CD4-positive, CD25-positive, alpha-beta regulatory T cell (primary cell): ENCODE results near the gene AZU1. TPM values are rescaled to one million over a fixed set of nuclear protein-coding genes. Genes with fewer than 3 reads are reported as not detected.

Experiments
- ATAC-seq, 2 donors: fragments of 150-1000 bp; cut with Tn5 transposase; one replicate each; pipeline ENCODE4 v1.10.0; 2021; ENCODE audit warnings: low read depth in 2 of 2, moderate number of reproducible peaks in 2 of 2, moderate library complexity in 1 of 2
- DNase-seq, 3 donors: peaks; one replicate each; pipeline versions ENCODE4 v3.0.0 to v3.0.0-alpha.2; 2012 to 2022; ENCODE audit warnings: mixed read lengths in 1 of 3
- H3K27ac ChIP-seq: one replicate; pipeline ENCODE4 v1.7.0; 2013; ENCODE audit warnings: mild to moderate bottlenecking, low read length; ENCODE audit not compliant: insufficient read depth, poor library complexity, severe bottlenecking
- H3K27me3 ChIP-seq: one replicate; pipeline ENCODE4 v1.7.0; 2013; ENCODE audit warnings: low read length; ENCODE audit not compliant: control insufficient read depth, insufficient read depth
- H3K36me3 ChIP-seq: one replicate; pipeline ENCODE4 v1.7.0; 2013; ENCODE audit warnings: mild to moderate bottlenecking, low read length, moderate library complexity; ENCODE audit not compliant: control insufficient read depth, insufficient read depth
- H3K4me1 ChIP-seq: 2 replicates; pipeline ENCODE4 v1.7.0; 2013; ENCODE audit warnings: mild to moderate bottlenecking, low read length; ENCODE audit not compliant: insufficient read depth, control insufficient read depth, poor library complexity, severe bottlenecking
- H3K4me3 ChIP-seq: one replicate; pipeline ENCODE4 v1.7.0; 2013; ENCODE audit warnings: low read depth, mild to moderate bottlenecking, low read length, moderate library complexity
- H3K9me3 ChIP-seq, 2 experiments: 1 replicate in 1 of 2; 2 replicates in 1 of 2; pipeline ENCODE4 v1.7.0; 2013; ENCODE audit warnings: low read length in 2 of 2, mild to moderate bottlenecking in 1 of 2, moderate library complexity in 1 of 2; ENCODE audit not compliant: control insufficient read depth in 2 of 2
- H3K27ac Mint-ChIP-seq, 3 donors: one replicate each; pipeline ENCODE4 v1.8.0; 2020 to 2022; ENCODE audit warnings: mild to moderate bottlenecking in 3 of 3, mixed read lengths in 3 of 3, moderate library complexity in 2 of 3
- H3K27me3 Mint-ChIP-seq: one replicate; pipeline ENCODE4 v1.8.0; 2022; ENCODE audit warnings: mild to moderate bottlenecking, mixed read lengths
- H3K36me3 Mint-ChIP-seq: one replicate; pipeline ENCODE4 v1.8.0; 2020; ENCODE audit warnings: mixed read lengths
- H3K4me1 Mint-ChIP-seq, 4 donors: one replicate each; pipeline ENCODE4 v1.8.0; 2020 to 2022; ENCODE audit warnings: mixed read lengths in 4 of 4, mild to moderate bottlenecking in 1 of 4
- H3K4me3 Mint-ChIP-seq, 4 donors: one replicate each; pipeline ENCODE4 v1.8.0; 2020 to 2022; ENCODE audit warnings: mild to moderate bottlenecking in 4 of 4, mixed read lengths in 4 of 4, moderate library complexity in 3 of 4
- H3K9me3 Mint-ChIP-seq, 7 donors: one replicate each; pipeline ENCODE4 v1.8.0; 2020 to 2022; ENCODE audit warnings: mixed read lengths in 7 of 7, mild to moderate bottlenecking in 3 of 7, moderate library complexity in 2 of 7
- polyA plus RNA-seq, 4 donors: library from polyadenylated mRNA; unstranded; fragments of 300-500 nt; fragmentation: Illumina TruSeq; gene quantifications; one replicate each; pipeline ENCODE4 v1.2.3, GENCODE V29; 2021
- total RNA-seq: library from RNA; stranded (reverse); gene quantifications from one replicate; pipeline ENCODE4 v1.2.3, GENCODE V29; 2022

The AZU1 gene
- total and polyA plus RNA-seq, 5 donors from 2014 or later = 0.59 TPM; not detected in 4

DNA sequence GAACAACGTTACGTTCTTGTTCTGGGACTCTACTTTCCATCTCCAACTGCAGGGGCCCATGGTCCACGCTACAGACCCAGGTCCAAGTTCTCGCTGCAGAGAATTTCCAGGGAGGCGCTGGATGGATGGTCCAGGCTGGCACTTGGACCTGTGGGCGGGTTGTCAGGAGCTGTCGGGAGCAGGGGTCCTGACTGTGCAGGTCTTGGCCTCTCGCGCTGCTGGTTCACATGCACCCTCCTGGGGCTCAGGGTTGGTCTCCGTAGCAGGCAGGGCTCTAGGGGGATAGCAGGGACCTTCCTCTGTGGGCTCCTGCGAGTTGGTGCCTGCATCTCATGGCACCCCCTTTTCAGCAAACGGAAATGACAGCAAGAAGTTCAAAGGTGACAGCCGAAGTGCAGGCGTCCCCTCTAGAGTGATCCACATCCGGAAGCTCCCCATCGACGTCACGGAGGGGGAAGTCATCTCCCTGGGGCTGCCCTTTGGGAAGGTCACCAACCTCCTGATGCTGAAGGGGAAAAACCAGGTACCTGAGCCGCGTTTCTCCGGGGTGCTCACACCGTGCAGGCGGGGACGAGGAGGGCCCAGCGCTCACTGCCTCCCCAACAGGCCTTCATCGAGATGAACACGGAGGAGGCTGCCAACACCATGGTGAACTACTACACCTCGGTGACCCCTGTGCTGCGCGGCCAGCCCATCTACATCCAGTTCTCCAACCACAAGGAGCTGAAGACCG is 23.8 kb upstream of the AZU1 start:
- peaks cover 49% of the 10 kb centered on the region for H3K4me1 ChIP-seq
- no peak for ATAC-seq
- peak overlapping the region in 3 of 4 donors; percentile 27 to 41 (median 33) for H3K4me3 Mint-ChIP-seq
- peaks cover 27% of the 10 kb centered on the region for H3K36me3 Mint-ChIP-seq
- H3K4me3 ChIP-seq = no peak overlapping the region
- H3K27me3 ChIP-seq = no peaks in the 10 kb centered on the region
- no peaks in the 10 kb centered on the region for H3K9me3 ChIP-seq
- DNase-seq = no peak
- peak overlapping the region in 1 of 3 donors; percentile 20 for H3K27ac Mint-ChIP-seq
- peaks cover 0 to 2% (median 0%) of the 10 kb centered on the region in 7 donors for H3K9me3 Mint-ChIP-seq
- no peak overlapping the region for H3K27ac ChIP-seq
- H3K4me1 Mint-ChIP-seq = peaks cover 0 to 63% (median 21%) of the 10 kb centered on the region in 4 donors
- H3K27me3 Mint-ChIP-seq = no peaks in the 10 kb centered on the region
- peaks cover 51% of the 10 kb centered on the region for H3K36me3 ChIP-seq

DNA sequence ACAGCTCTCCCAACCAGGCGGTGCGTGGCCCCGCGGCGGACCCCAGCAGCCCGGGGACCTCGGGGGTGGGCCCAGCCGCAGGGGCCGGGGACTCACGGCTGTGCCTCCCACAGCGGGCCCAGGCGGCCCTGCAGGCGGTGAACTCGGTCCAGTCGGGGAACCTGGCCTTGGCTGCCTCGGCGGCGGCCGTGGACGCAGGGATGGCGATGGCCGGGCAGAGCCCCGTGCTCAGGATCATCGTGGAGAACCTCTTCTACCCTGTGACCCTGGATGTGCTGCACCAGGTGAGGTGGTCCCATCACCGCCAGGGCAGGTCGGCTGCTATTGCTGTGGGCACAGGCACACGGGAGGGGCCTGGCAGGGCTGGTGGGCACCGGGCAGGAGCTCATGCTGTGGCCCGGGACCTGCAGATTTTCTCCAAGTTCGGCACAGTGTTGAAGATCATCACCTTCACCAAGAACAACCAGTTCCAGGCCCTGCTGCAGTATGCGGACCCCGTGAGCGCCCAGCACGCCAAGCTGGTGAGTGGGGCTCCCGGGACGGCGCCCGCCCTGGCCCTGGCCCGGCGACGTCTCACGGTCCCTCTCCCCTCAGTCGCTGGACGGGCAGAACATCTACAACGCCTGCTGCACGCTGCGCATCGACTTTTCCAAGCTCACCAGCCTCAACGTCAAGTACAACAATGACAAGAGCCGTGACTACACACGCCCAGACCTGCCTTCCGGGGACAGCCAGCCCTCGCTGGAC is 23.0 kb upstream of the AZU1 start:
- ATAC-seq (no peak), DNase-seq (no peak)
- H3K4me1 Mint-ChIP-seq = peaks cover 0 to 56% (median 19%) of the 10 kb centered on the region in 4 donors
- peaks cover 0 to 2% (median 0%) of the 10 kb centered on the region in 7 donors for H3K9me3 Mint-ChIP-seq
- Histone ChIP-seq H3K4me3 (no peak overlapping the region), H3K9me3 (no peaks in the 10 kb centered on the region), H3K4me1 (peaks cover 42% of the 10 kb centered on the region), H3K27ac (no peak overlapping the region), H3K36me3 (peaks cover 59% of the 10 kb centered on the region), H3K27me3 (no peaks in the 10 kb centered on the region)
- peaks cover 23% of the 10 kb centered on the region for H3K36me3 Mint-ChIP-seq
- H3K4me3 Mint-ChIP-seq = peak overlapping the region in 1 of 4 donors; percentile 71
- H3K27me3 Mint-ChIP-seq = no peaks in the 10 kb centered on the region
- no peak overlapping the region for H3K27ac Mint-ChIP-seq

DNA sequence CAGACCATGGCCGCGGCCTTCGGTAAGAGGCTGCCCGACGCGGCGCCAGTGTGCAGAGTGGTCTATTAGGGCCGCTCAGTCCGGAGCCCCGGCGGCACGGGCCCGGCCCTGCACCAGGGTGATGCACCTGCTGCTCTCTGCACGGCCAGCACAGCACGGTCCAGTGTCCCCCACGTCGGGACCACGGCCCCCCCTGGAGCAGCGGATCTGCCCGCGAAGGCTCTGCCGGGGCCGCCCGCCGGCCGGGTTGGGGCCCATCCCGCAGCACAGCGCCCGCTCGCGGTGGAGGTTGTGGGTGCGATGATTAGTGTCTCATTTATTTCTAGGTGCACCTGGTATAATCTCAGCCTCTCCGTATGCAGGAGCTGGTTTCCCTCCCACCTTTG is 22.5 kb upstream of the AZU1 start:
- Histone ChIP-seq H3K27ac (no peak overlapping the region), H3K27me3 (no peaks in the 10 kb centered on the region), H3K9me3 (no peaks in the 10 kb centered on the region), H3K4me3 (no peak overlapping the region), H3K36me3 (peaks cover 62% of the 10 kb centered on the region), H3K4me1 (peaks cover 36% of the 10 kb centered on the region)
- peak overlapping the region in 1 of 4 donors; percentile 71 for H3K4me3 Mint-ChIP-seq
- H3K27me3 Mint-ChIP-seq = no peaks in the 10 kb centered on the region
- peaks cover 0 to 51% (median 16%) of the 10 kb centered on the region in 4 donors for H3K4me1 Mint-ChIP-seq
- no peak for ATAC-seq
- peaks cover 20% of the 10 kb centered on the region for H3K36me3 Mint-ChIP-seq
- no peak overlapping the region for H3K27ac Mint-ChIP-seq
- no peak for DNase-seq
- H3K9me3 Mint-ChIP-seq = peaks cover 0 to 2% (median 0%) of the 10 kb centered on the region in 7 donors

DNA sequence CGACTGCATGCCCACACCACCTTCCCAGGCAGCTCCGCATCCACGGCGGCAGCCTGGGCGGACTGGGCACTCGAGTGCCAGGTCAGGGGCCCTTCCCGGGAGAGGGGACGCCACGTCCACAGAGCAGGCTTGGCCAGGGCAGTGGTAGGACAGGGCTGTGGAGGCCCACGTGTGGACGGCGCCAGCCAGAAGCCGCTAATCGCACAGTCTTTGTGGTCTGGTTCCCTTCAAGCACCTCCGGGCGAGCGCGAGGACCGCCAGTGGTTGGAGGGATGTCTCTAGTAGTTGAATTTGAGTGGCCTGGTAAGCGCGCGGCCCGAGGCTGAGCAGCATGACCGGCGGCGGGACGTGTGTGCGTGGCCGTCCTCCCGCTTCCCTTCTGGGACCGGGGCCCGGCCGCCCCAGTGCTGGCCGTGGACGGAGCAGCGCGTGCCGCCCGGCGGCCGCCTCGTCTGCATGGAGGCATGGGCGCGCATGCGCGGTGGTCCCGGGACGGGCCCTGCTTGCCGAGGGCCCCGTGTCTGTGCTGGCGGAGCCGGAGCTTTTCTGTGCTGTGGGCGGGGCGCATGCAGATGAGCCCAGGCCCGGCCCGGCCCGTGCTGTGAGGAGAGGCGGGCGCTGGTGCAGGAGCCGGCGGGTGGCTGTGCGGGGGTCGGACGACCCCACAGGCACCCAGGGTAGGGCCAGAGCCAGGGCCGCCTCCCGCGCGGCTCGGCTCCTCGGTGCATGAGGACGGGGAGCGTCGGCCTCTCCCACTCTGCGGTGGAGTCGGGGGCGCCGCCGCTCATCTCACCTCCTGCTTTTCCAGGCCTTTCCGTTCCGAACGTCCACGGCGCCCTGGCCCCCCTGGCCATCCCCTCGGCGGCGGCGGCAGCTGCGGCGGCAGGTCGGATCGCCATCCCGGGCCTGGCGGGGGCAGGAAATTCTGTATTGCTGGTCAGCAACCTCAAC is 21.8 kb upstream of the AZU1 start:
- peaks cover 29% of the 10 kb centered on the region for H3K4me1 ChIP-seq

DNA sequence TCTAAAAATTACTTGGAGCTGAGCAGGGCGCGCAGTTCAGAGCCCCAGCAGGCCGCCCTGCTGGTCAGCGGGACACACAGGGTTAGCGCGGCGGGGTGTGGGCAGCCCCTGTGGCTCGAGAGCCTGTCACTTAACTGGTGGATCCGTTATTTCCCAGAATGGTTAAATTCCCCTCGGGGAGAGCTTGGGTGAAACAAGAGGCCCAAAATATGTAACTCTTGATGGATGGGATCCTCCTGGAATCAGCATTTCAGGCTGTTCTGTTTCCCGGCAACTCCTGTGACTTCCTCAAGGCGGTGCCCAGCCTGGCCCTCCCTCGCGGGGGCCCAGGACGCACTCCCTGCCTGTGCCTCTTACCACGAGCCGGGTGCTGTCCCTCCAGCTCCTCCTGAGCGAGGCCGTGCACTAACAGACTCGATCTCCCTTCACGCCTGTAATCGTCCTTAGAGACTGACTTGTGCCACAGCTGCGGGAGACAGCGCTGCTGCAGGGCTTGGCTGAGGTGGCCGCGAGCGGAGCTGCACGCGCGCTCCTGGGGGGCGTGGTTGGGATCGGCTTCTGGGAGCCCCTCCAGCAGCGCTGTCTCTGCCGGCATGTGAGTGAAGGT is 20.7 kb upstream of the AZU1 start:
- ATAC-seq (no peak), DNase-seq (no peak)
- Mint-ChIP-seq H3K4me1 (peaks cover 0 to 34% (median 8%) of the 10 kb centered on the region in 4 donors), H3K9me3 (peaks cover 0 to 2% (median 0%) of the 10 kb centered on the region in 7 donors), H3K27me3 (no peaks in the 10 kb centered on the region), H3K36me3 (peaks cover 14% of the 10 kb centered on the region), H3K27ac (no peak overlapping the region), H3K4me3 (peak overlapping the region in 1 of 4 donors; percentile 44)
- no peaks in the 10 kb centered on the region for H3K27me3 ChIP-seq
- H3K4me3 ChIP-seq = no peak overlapping the region
- H3K27ac ChIP-seq = no peak overlapping the region
- peaks cover 19% of the 10 kb centered on the region for H3K4me1 ChIP-seq
- peaks cover 77% of the 10 kb centered on the region for H3K36me3 ChIP-seq
- H3K9me3 ChIP-seq = no peaks in the 10 kb centered on the region

More for the DNA sequence above, 21.8 kb upstream of the AZU1 start:
- no peak overlapping the region for H3K27ac Mint-ChIP-seq
- peaks cover 0 to 2% (median 0%) of the 10 kb centered on the region in 7 donors for H3K9me3 Mint-ChIP-seq
- H3K4me1 Mint-ChIP-seq = peaks cover 0 to 44% (median 11%) of the 10 kb centered on the region in 4 donors
- no peak overlapping the region for H3K4me3 Mint-ChIP-seq
- Histone ChIP-seq H3K36me3 (peaks cover 67% of the 10 kb centered on the region), H3K9me3 (no peaks in the 10 kb centered on the region), H3K27me3 (no peaks in the 10 kb centered on the region), H3K27ac (no peak overlapping the region), H3K4me3 (no peak overlapping the region)
- peaks cover 14% of the 10 kb centered on the region for H3K36me3 Mint-ChIP-seq
- DNase-seq (no peak), ATAC-seq (no peak)
- no peaks in the 10 kb centered on the region for H3K27me3 Mint-ChIP-seq

DNA sequence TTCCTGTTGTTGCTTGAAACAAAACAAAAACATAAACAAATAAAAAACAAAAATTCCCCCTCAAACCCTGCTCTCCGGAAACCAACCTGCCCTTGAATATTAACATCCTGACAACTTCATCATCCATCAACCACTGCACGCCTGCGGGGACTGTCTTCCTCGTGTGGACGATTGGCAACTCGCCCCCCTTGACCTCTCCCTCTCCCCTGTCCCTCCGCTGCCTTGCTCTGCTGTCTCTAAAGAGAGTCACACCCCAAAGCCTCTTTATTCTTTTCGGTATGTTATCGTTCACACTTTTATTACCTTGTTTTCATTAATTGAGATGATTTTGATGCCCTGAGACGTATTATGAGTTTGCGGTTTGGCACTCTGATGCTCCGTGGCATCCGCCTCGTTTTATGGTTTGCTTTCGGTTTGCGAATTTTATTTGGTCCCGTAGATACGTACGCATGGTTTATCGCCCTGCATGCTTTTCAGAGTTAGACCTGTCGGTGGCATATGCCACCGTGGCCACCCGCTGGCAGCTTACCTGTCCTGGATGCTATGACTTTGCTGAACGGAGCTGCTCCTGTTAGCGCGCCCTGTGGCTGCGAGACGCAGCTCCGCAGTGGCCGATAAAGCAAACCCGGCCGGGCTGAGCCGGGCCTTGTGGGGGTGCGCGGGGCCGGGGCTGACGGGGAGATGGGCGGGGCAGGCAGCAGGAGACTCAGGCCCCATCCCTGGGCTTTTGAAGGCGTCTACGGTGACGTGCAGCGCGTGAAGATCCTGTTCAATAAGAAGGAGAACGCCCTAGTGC is 19.8 kb upstream of the AZU1 start:
- no peaks in the 10 kb centered on the region for H3K27me3 ChIP-seq
- Mint-ChIP-seq H3K27ac (peak overlapping the region in 1 of 3 donors; percentile 26), H3K9me3 (peaks cover 0 to 2% (median 0%) of the 10 kb centered on the region in 7 donors), H3K4me1 (peaks cover 0 to 25% (median 4%) of the 10 kb centered on the region in 4 donors), H3K36me3 (peaks cover 11% of the 10 kb centered on the region), H3K4me3 (peak overlapping the region in 2 of 4 donors; percentile 24 to 44), H3K27me3 (no peaks in the 10 kb centered on the region)
- no peak overlapping the region for H3K27ac ChIP-seq
- DNase-seq (no peak), ATAC-seq (no peak)
- H3K4me3 ChIP-seq = no peak overlapping the region
- peaks cover 9% of the 10 kb centered on the region for H3K4me1 ChIP-seq
- H3K9me3 ChIP-seq = no peaks in the 10 kb centered on the region
- peaks cover 79% of the 10 kb centered on the region for H3K36me3 ChIP-seq
